GM12878 (cell line): ENCODE measurements around the gene GTF2H1.

Experiments used
- MYC ChIP-seq: IDR thresholded peaks from 2 replicates; pipeline ENCODE4 v1.6.1; 2011; ENCODE audit warnings: mild to moderate bottlenecking, low read length, moderate library complexity, inconsistent platforms; ENCODE audit not compliant: insufficient read depth, insufficient replicate concordance, insufficient read length, severe bottlenecking
- SREBF1 ChIP-seq: IDR thresholded peaks from 2 replicates; pipeline ENCODE4 v1.6.1; 2012; ENCODE audit warnings: mild to moderate bottlenecking, low read length
- ZNF274 ChIP-seq: IDR thresholded peaks from one replicate; pipeline ENCODE4 v1.8.0; 2011; ENCODE audit not compliant: insufficient read length, insufficient read depth
- TF ChIP-seq, protein P1 (sequence below), 3 experiments: IDR thresholded peaks in 2 of 3; conservative IDR thresholded peaks in 1 of 3; 2 replicates each; pipeline ENCODE4 v1.5.1; 2011; ENCODE audit warnings: low read depth in 3 of 3, low read length in 3 of 3, mild to moderate bottlenecking in 3 of 3, control low read depth in 2 of 3, moderate library complexity in 2 of 3, inconsistent platforms in 1 of 3, mixed read lengths in 1 of 3; ENCODE audit not compliant: control insufficient read depth in 2 of 3, insufficient read depth in 1 of 3; ENCODE audit errors: extremely low read depth in 1 of 3
- TF ChIP-seq, protein P2 (sequence below): IDR thresholded peaks from 2 replicates; pipeline ENCODE4 v1.6.1; 2012; ENCODE audit warnings: low read depth, low read length, improper control_type of control experiment

DNA sequence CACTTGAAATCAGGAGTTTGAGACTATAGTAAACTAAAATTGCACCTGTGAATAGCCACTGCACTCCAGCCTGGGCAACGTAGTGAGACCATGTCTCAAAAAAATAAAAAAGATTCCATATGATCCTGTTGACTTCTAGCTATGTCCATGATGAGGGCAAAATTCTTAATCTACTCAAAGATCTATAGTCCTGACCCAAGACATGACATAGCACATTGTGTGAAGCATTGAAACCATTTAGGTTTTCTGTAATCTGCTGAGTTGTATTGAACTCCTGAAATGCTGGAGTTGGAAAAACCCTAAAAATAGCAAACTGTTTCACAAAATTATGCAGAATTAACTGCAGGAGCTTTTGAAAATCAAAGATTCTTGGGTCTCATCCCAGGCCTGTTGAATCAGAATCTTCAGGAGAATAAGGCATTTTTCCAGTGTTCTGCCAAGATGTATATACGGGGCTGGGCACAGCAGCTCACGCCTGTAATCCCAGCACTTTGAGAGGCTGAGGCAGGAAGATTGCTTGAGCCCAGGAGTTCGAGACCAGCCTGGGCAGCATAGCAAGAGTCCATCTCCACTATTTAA lies 42.2 kb downstream of the GTF2H1 start:
- TF ChIP-seq, protein P1, sequence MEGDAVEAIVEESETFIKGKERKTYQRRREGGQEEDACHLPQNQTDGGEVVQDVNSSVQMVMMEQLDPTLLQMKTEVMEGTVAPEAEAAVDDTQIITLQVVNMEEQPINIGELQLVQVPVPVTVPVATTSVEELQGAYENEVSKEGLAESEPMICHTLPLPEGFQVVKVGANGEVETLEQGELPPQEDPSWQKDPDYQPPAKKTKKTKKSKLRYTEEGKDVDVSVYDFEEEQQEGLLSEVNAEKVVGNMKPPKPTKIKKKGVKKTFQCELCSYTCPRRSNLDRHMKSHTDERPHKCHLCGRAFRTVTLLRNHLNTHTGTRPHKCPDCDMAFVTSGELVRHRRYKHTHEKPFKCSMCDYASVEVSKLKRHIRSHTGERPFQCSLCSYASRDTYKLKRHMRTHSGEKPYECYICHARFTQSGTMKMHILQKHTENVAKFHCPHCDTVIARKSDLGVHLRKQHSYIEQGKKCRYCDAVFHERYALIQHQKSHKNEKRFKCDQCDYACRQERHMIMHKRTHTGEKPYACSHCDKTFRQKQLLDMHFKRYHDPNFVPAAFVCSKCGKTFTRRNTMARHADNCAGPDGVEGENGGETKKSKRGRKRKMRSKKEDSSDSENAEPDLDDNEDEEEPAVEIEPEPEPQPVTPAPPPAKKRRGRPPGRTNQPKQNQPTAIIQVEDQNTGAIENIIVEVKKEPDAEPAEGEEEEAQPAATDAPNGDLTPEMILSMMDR (IDR thresholded peaks at IDR 0.05 in 2 of 3, conservative IDR thresholded peaks at IDR 0.05 in 1 of 3; ENCODE audit: control insufficient read depth in 2 of 3, extremely low read depth in 1 of 3, insufficient read depth in 1 of 3, low read depth in 3 of 3, low read length in 3 of 3), result no peak
- TF ChIP-seq ZNF274 (no peak), MYC (no peak), SREBF1 (no peak)
- TF ChIP-seq, protein P2, sequence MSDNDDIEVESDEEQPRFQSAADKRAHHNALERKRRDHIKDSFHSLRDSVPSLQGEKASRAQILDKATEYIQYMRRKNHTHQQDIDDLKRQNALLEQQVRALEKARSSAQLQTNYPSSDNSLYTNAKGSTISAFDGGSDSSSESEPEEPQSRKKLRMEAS, result no peak
